Mesendoderm (in vitro differentiated cells): ENCODE measurements around the gene RGS4.

ENCODE experiments used
- DNase-seq: peaks from one replicate; pipeline ENCODE4 v3.0.0; 2013
- H2AK5ac ChIP-seq: 2 replicates; pipeline ENCODE4 v1.6.1; 2013; ENCODE audit warnings: low read length, inconsistent platforms
- H2BK120ac ChIP-seq: 2 replicates; pipeline ENCODE4 v1.6.1; 2013; ENCODE audit warnings: low read depth, mild to moderate bottlenecking, low read length, moderate library complexity, mixed read lengths
- H2BK15ac ChIP-seq: replicated peaks from 2 replicates; pipeline ENCODE4 v1.6.1; 2013; ENCODE audit warnings: low read depth, mild to moderate bottlenecking, moderate library complexity
- H2BK5ac ChIP-seq: 2 replicates; pipeline ENCODE4 v1.6.1; 2013; ENCODE audit warnings: low read length, inconsistent platforms
- H3K18ac ChIP-seq: 2 replicates; pipeline ENCODE4 v1.6.1; 2013; ENCODE audit warnings: mild to moderate bottlenecking, low read length, mixed read lengths
- H3K23ac ChIP-seq: one replicate; pipeline ENCODE4 v1.6.1; 2013; ENCODE audit warnings: low read length
- H3K27ac ChIP-seq: 2 replicates; pipeline ENCODE4 v1.5.1; 2013; ENCODE audit warnings: low read depth, mild to moderate bottlenecking, inconsistent platforms, low read length, moderate library complexity
- H3K27me3 ChIP-seq: 2 replicates; pipeline ENCODE4 v1.6.1; 2013; ENCODE audit warnings: low read length, control low read depth, mild to moderate bottlenecking, inconsistent platforms; ENCODE audit not compliant: insufficient read depth, poor library complexity
- H3K36me3 ChIP-seq: 2 replicates; pipeline ENCODE4 v1.6.1; 2013; ENCODE audit warnings: low read length, inconsistent platforms; ENCODE audit not compliant: control insufficient read depth, insufficient read depth
- H3K4ac ChIP-seq: one replicate; pipeline ENCODE4 v1.6.1; 2013; ENCODE audit warnings: low read depth, mild to moderate bottlenecking, low read length, moderate library complexity
- H3K4me1 ChIP-seq: 2 replicates; pipeline ENCODE4 v1.6.1; 2013; ENCODE audit warnings: low read depth, low read length, inconsistent platforms; ENCODE audit not compliant: control insufficient read depth
- H3K4me2 ChIP-seq: 2 replicates; pipeline ENCODE4 v1.6.1; 2013; ENCODE audit warnings: low read length
- H3K4me3 ChIP-seq: 2 replicates; pipeline ENCODE4 v1.5.1; 2013; ENCODE audit warnings: mild to moderate bottlenecking, low read length
- H3K56ac ChIP-seq: one replicate; pipeline ENCODE4 v1.6.1; 2013; ENCODE audit warnings: low read length
- H3K79me1 ChIP-seq: 2 replicates; pipeline ENCODE4 v1.6.1; 2013; ENCODE audit warnings: low read length, inconsistent platforms
- H3K79me2 ChIP-seq: 2 replicates; pipeline ENCODE4 v1.6.1; 2013; ENCODE audit warnings: mild to moderate bottlenecking, low read length; ENCODE audit not compliant: control insufficient read depth, insufficient read depth
- H3K9ac ChIP-seq: 2 replicates; pipeline ENCODE4 v1.6.1; 2013; ENCODE audit warnings: low read length, inconsistent platforms
- H4K5ac ChIP-seq: one replicate; pipeline ENCODE4 v1.6.1; 2013; ENCODE audit warnings: low read length
- H4K8ac ChIP-seq: one replicate; pipeline ENCODE4 v1.6.1; 2013; ENCODE audit warnings: low read depth, mild to moderate bottlenecking, control low read depth, low read length, moderate library complexity
- WGBS: extraction: QIAGEN DNeasy Blood & Tissue Kit; methylation state at CpG from one replicate; pipeline ENCODE4 v1.1.7; 2013; ENCODE audit warnings: low lambda C conversion rate, missing lambda C conversion rate; ENCODE audit not compliant: insufficient coverage; ENCODE audit errors: extremely low coverage; 5-methylcytosine and 5-hydroxymethylcytosine counted together

The RGS4 gene

DNA sequence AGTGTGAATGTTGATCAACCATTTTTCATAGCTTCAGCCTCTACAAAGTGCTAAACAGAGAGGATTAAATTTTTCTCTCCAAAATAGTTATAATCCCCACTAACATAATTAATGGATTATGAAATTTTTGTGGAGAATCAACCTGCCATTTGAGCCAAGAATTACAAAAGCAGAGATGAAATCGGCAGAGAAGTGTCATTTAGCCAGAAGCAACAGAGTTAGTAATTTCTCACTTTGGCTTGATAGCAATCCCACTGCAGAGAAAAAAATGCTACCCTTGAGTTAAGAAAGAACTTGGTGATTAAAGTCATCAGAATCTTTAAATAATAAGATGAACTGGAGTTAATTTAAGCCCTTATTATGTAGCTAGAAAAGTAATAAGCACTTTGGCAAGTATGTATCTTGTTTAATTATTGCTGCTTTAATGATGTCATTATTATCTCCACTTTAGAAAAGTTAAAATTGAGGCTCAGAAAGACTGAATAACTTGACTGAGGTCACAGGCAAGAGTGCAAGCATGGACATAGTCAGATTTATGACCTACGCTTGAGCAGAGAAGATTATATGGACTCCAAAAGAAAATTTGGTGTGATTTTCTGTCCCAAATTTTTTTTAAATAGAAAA, 37.3 kb downstream of the RGS4 start:
- Histone ChIP-seq H3K36me3 (no peaks in the 10 kb centered on the region), H4K5ac (no peak overlapping the region), H3K4me3 (no peak overlapping the region), H3K27me3 (no peaks in the 10 kb centered on the region), H3K23ac (no peak overlapping the region), H2BK15ac (no peak overlapping the region), H4K8ac (no peak overlapping the region), H3K27ac (no peak overlapping the region), H3K9ac (no peak overlapping the region), H3K56ac (no peak overlapping the region), H3K4me1 (no peaks in the 10 kb centered on the region), H2BK120ac (no peak overlapping the region), H3K18ac (no peak overlapping the region), H2AK5ac (no peak overlapping the region), H3K4ac (no peak overlapping the region), H2BK5ac (no peak overlapping the region), H3K79me1 (no peaks in the 10 kb centered on the region), H3K4me2 (no peak overlapping the region), H3K79me2 (no peaks in the 10 kb centered on the region)
- no CpG with 5 or more reads among the region's 2 CpGs for WGBS
- DNase-seq, result no peak

DNA sequence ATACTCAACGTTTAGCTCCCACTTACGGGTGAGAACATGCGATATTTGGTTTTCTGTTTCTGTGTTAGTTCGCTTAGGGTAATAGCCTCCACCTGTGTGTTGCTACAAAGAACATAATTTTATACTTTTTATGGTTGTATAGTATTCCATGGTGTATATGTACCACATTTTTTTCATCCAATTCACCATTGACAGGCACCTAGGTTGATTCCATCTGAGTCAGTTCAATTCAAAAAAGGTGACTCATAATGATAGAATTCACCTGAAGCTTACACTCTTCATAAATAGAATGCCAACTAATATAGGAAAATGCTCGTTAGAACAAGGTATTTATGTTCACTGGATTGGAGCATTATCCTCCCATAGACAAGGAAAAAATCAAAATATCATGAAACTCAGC, 38.5 kb downstream of the RGS4 start:
- no peak overlapping the region for H3K4me3 ChIP-seq
- no peak overlapping the region for H4K5ac ChIP-seq
- H3K79me2 ChIP-seq, result no peaks in the 10 kb centered on the region
- no peak overlapping the region for H2BK5ac ChIP-seq
- H3K79me1 ChIP-seq, result no peaks in the 10 kb centered on the region
- H3K9ac ChIP-seq, result no peak overlapping the region
- WGBS, result no CpG with 5 or more reads among the region's 5 CpGs
- no peak for DNase-seq
- no peak overlapping the region for H2AK5ac ChIP-seq
- H3K4me1 ChIP-seq, result no peaks in the 10 kb centered on the region
- H3K27me3 ChIP-seq, result no peaks in the 10 kb centered on the region
- H2BK120ac ChIP-seq, result no peak overlapping the region
- H3K4me2 ChIP-seq, result no peak overlapping the region
- H3K4ac ChIP-seq, result no peak overlapping the region
- no peak overlapping the region for H3K56ac ChIP-seq
- H3K36me3 ChIP-seq, result no peaks in the 10 kb centered on the region
- no peak overlapping the region for H4K8ac ChIP-seq
- H3K27ac ChIP-seq, result no peak overlapping the region
- no peak overlapping the region for H2BK15ac ChIP-seq
- H3K18ac ChIP-seq, result no peak overlapping the region
- H3K23ac ChIP-seq, result no peak overlapping the region

DNA sequence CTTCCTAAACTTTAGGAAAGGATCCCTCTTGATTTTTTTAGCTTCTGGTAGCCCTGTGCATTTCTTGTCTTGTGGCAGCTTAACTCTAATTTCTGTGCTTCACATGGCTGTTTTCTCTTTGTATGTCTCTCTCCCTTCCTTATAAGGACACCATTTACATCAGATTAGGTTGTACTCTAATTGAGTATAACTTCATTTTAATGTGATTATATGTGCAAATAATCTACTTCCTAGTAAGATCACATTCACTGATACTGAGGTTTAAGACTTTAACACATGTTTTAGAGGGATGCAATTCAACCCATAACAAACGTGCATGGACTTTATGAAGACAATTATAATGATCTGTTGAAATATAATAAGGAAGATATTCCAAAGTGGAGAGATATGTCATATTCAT, 46.7 kb downstream of the RGS4 start:
- WGBS, result no CpG with 5 or more reads among the region's 1 CpG

DNA sequence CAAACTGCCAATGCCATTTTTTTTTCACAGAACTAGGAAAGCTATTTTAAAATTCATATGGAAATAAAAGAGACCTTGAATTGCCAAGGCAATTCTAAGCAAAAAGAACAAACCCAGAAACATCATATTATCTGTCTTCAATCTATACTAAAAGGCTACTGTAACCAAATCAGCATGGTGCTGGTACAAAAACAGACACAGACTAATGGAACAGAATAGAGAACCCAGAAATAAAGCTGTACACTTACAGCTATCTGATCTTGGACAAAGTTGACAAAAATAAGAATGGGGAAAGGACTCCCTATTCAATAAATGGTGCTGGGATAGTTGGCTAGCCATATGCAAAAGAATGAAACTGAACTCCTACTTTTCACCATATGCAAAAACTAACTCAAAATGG, 50.5 kb downstream of the RGS4 start:
- Histone ChIP-seq H3K4ac (no peak overlapping the region), H2BK5ac (no peak overlapping the region), H3K9ac (no peak overlapping the region), H2BK120ac (no peak overlapping the region), H3K36me3 (no peaks in the 10 kb centered on the region), H3K4me2 (no peak overlapping the region), H3K4me1 (no peaks in the 10 kb centered on the region), H4K8ac (no peak overlapping the region), H3K79me2 (no peaks in the 10 kb centered on the region), H4K5ac (no peak overlapping the region), H3K27me3 (no peaks in the 10 kb centered on the region), H3K23ac (no peak overlapping the region), H3K18ac (no peak overlapping the region), H2AK5ac (no peak overlapping the region), H3K27ac (no peak overlapping the region), H3K4me3 (no peak overlapping the region), H2BK15ac (no peak overlapping the region), H3K79me1 (no peaks in the 10 kb centered on the region), H3K56ac (no peak overlapping the region)
- no peak for DNase-seq

More for the DNA sequence above, 46.7 kb downstream of the RGS4 start:
- no peaks in the 10 kb centered on the region for H3K4me1 ChIP-seq
- H2BK120ac ChIP-seq, result no peak overlapping the region
- H3K4ac ChIP-seq, result no peak overlapping the region
- no peak overlapping the region for H3K23ac ChIP-seq
- H3K36me3 ChIP-seq, result no peaks in the 10 kb centered on the region
- no peaks in the 10 kb centered on the region for H3K27me3 ChIP-seq
- H3K56ac ChIP-seq, result no peak overlapping the region
- H4K8ac ChIP-seq, result no peak overlapping the region
- H3K4me2 ChIP-seq, result no peak overlapping the region
- H3K9ac ChIP-seq, result no peak overlapping the region
- no peak overlapping the region for H2BK15ac ChIP-seq
- H2BK5ac ChIP-seq, result no peak overlapping the region
- H3K18ac ChIP-seq, result no peak overlapping the region
- no peaks in the 10 kb centered on the region for H3K79me2 ChIP-seq
- no peak for DNase-seq
- no peak overlapping the region for H4K5ac ChIP-seq
- H2AK5ac ChIP-seq, result no peak overlapping the region
- no peak overlapping the region for H3K27ac ChIP-seq
- no peaks in the 10 kb centered on the region for H3K79me1 ChIP-seq
- H3K4me3 ChIP-seq, result no peak overlapping the region

DNA sequence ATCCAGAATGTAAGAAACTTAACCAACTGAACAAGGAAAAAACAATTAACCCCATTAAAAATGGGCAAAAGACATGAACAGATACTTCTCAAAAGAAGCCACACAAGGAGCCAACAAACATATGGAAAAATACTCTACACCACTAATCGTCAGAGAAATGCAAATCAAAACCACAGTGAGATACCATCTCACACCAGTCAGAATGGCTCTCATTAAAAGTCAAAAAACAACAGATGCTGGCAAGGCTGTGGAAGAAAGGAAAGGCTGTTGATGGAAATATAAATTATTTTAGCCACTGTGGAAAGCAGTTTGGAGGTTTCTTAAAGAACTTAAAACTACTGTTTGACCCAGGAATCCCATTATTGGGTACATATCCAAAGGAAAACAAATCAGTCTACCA, 51.2 kb downstream of the RGS4 start:
- Histone ChIP-seq H3K56ac (no peak overlapping the region), H2BK5ac (no peak overlapping the region), H3K4ac (no peak overlapping the region), H3K36me3 (no peaks in the 10 kb centered on the region), H3K23ac (no peak overlapping the region), H3K4me3 (no peak overlapping the region), H3K27me3 (no peaks in the 10 kb centered on the region), H3K79me1 (no peaks in the 10 kb centered on the region), H3K18ac (no peak overlapping the region), H3K27ac (no peak overlapping the region), H2BK15ac (no peak overlapping the region), H4K8ac (no peak overlapping the region), H3K9ac (no peak overlapping the region), H3K79me2 (no peaks in the 10 kb centered on the region), H2AK5ac (no peak overlapping the region), H2BK120ac (no peak overlapping the region), H3K4me2 (no peak overlapping the region), H3K4me1 (no peaks in the 10 kb centered on the region), H4K5ac (no peak overlapping the region)
- no CpG with 5 or more reads among the region's 1 CpG for WGBS
- DNase-seq, result no peak

DNA sequence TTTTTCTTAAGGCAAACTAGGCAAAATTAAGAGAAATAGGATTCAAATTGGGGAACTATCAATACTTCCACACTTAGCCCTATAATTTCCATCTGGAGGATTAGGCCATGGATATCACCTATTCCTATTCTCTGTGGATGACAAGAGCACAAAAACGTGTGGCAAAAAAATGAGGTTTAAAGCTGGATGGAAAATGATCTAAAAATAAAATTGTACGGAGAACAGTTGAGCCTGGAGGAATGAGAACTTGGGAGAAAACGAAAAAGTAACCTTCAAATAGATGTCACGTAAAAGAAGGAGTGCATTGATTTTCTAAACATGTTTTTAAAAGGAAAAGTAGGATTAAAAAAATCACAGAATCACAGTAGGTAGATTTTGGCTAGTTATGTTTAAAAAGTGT, 55.7 kb downstream of the RGS4 start:
- Histone ChIP-seq H2AK5ac (no peak overlapping the region), H3K56ac (no peak overlapping the region), H3K27me3 (no peaks in the 10 kb centered on the region), H3K36me3 (no peaks in the 10 kb centered on the region), H3K4me3 (no peak overlapping the region), H3K79me2 (no peaks in the 10 kb centered on the region), H3K4ac (no peak overlapping the region), H4K8ac (no peak overlapping the region), H2BK5ac (no peak overlapping the region), H3K4me2 (no peak overlapping the region), H3K23ac (no peak overlapping the region), H3K79me1 (no peaks in the 10 kb centered on the region), H3K18ac (no peak overlapping the region), H3K27ac (no peak overlapping the region), H3K9ac (no peak overlapping the region), H3K4me1 (no peaks in the 10 kb centered on the region), H2BK15ac (no peak overlapping the region), H4K5ac (no peak overlapping the region), H2BK120ac (no peak overlapping the region)
- no peak for DNase-seq
- WGBS, result no CpG with 5 or more reads among the region's 4 CpGs
